Measurements from ENCODE around the gene ANO4.

Gene ANO4

GRCh38 chr12:100797246-100797645, 2.7 kb downstream of the ANO4 start:
- Histone ChIP-seq H3K79me2 (ENCODE audit: insufficient read depth, low read length) (no peaks in the 10 kb centered on the region), H3K4me2 (ENCODE audit: insufficient read depth, low read length) (no peak overlapping the region), H3K9me3 (ENCODE audit: insufficient read depth, low read length, severe bottlenecking) (no peaks in the 10 kb centered on the region), H3K27me3 (ENCODE audit: insufficient read depth, low read length, poor library complexity) (no peaks in the 10 kb centered on the region), H3K27ac (ENCODE audit: low read length) (no peak overlapping the region), H3K4me3 (ENCODE audit: low read depth in 1 of 2, low read length in 2 of 2) (no peak overlapping the region), H3K9ac (ENCODE audit: low read depth, low read length) (no peak overlapping the region), H3K4me1 (ENCODE audit: insufficient read depth, low read length) (no peaks in the 10 kb centered on the region), H3K36me3 (ENCODE audit: insufficient read depth, low read length) (no peaks in the 10 kb centered on the region), H2AFZ (ENCODE audit: low read depth, low read length) (no peak overlapping the region), H4K20me1 (ENCODE audit: insufficient read depth, low read length) (no peaks in the 10 kb centered on the region)
- DNase-seq: no peak
- no peak for ATAC-seq (ENCODE audit: insufficient read depth, low read depth)
- TF ChIP-seq EZH2 (IDR thresholded peaks at IDR 0.05; ENCODE audit: borderline replicate concordance, low read depth, low read length, severe bottlenecking) (no peak), CTCF (IDR thresholded peaks at IDR 0.05; ENCODE audit: borderline replicate concordance, extremely low read depth, low read length, poor library complexity, severe bottlenecking) (no peak)

GRCh38 chr12:100797786-100798185, 3.2 kb downstream of the ANO4 start:
- Histone ChIP-seq H3K27ac (ENCODE audit: low read length) (no peak overlapping the region), H3K27me3 (ENCODE audit: insufficient read depth, low read length, poor library complexity) (no peaks in the 10 kb centered on the region), H3K4me3 (ENCODE audit: low read depth in 1 of 2, low read length in 2 of 2) (no peak overlapping the region), H3K36me3 (ENCODE audit: insufficient read depth, low read length) (no peaks in the 10 kb centered on the region), H4K20me1 (ENCODE audit: insufficient read depth, low read length) (no peaks in the 10 kb centered on the region), H3K4me2 (ENCODE audit: insufficient read depth, low read length) (no peak overlapping the region), H3K79me2 (ENCODE audit: insufficient read depth, low read length) (no peaks in the 10 kb centered on the region), H3K9me3 (ENCODE audit: insufficient read depth, low read length, severe bottlenecking) (no peaks in the 10 kb centered on the region), H3K9ac (ENCODE audit: low read depth, low read length) (no peak overlapping the region), H3K4me1 (ENCODE audit: insufficient read depth, low read length) (no peaks in the 10 kb centered on the region), H2AFZ (ENCODE audit: low read depth, low read length) (no peak overlapping the region)
- DNase-seq (no peak), ATAC-seq (ENCODE audit: insufficient read depth, low read depth) (no peak)
- TF ChIP-seq EZH2 (IDR thresholded peaks at IDR 0.05; ENCODE audit: borderline replicate concordance, low read depth, low read length, severe bottlenecking) (no peak), CTCF (IDR thresholded peaks at IDR 0.05; ENCODE audit: borderline replicate concordance, extremely low read depth, low read length, poor library complexity, severe bottlenecking) (no peak)

GRCh38 chr12:100798286-100799160, 3.9 kb downstream of the ANO4 start:
- Histone ChIP-seq H3K9ac (ENCODE audit: low read depth, low read length) (no peak overlapping the region), H3K9me3 (ENCODE audit: insufficient read depth, low read length, severe bottlenecking) (no peaks in the 10 kb centered on the region), H3K4me3 (ENCODE audit: low read depth in 1 of 2, low read length in 2 of 2) (no peak overlapping the region), H4K20me1 (ENCODE audit: insufficient read depth, low read length) (no peaks in the 10 kb centered on the region), H3K4me2 (ENCODE audit: insufficient read depth, low read length) (no peak overlapping the region), H3K36me3 (ENCODE audit: insufficient read depth, low read length) (no peaks in the 10 kb centered on the region), H2AFZ (ENCODE audit: low read depth, low read length) (no peak overlapping the region), H3K79me2 (ENCODE audit: insufficient read depth, low read length) (no peaks in the 10 kb centered on the region), H3K27ac (ENCODE audit: low read length) (no peak overlapping the region), H3K27me3 (ENCODE audit: insufficient read depth, low read length, poor library complexity) (no peaks in the 10 kb centered on the region), H3K4me1 (ENCODE audit: insufficient read depth, low read length) (no peaks in the 10 kb centered on the region)
- ATAC-seq (ENCODE audit: insufficient read depth, low read depth) (no peak), DNase-seq (no peak)
- no peak for TF ChIP-seq CTCF (IDR thresholded peaks at IDR 0.05; ENCODE audit: borderline replicate concordance, extremely low read depth, low read length, poor library complexity, severe bottlenecking)
- no peak for TF ChIP-seq EZH2 (IDR thresholded peaks at IDR 0.05; ENCODE audit: borderline replicate concordance, low read depth, low read length, severe bottlenecking)
